Hippocampal formation (tissue), 2 donors: ENCODE results near the gene TOP3B.

Experiments used
- DNase-seq, 2 donors: peaks; one replicate each; lab custom pipeline; 2025; lab: John Stamatoyannopoulos, UW

TOP3B gene

GRCh38 chr22:22010358-22010757, 27.8 kb upstream of the TOP3B start:
- no peak for DNase-seq

- no peak for DNase-seq
Measured at GRCh38 chr22:22009661-22010060, 27.1 kb upstream of the TOP3B start.

GRCh38 chr22:22006596-22006990, 24.0 kb upstream of the TOP3B start:
- DNase-seq: no peak

GRCh38 chr22:22005945-22006595, 23.5 kb upstream of the TOP3B start:
- DNase-seq: no peak

GRCh38 chr22:22003233-22003632, 20.6 kb upstream of the TOP3B start:
- no peak for DNase-seq

- no peak for DNase-seq
Measured at GRCh38 chr22:22002526-22003055, 20.0 kb upstream of the TOP3B start.

- no peak for DNase-seq
Measured at GRCh38 chr22:22001664-22002525, 19.3 kb upstream of the TOP3B start.

GRCh38 chr22:21998595-21999247, 16.1 kb upstream of the TOP3B start:
- no peak for DNase-seq

GRCh38 chr22:21996175-21996720, 13.7 kb upstream of the TOP3B start:
- no peak for DNase-seq

- no peak for DNase-seq
Measured at GRCh38 chr22:21995660-21996059, 13.1 kb upstream of the TOP3B start.

GRCh38 chr22:21994881-21995444, 12.4 kb upstream of the TOP3B start:
- DNase-seq: no peak

GRCh38 chr22:21992593-21993237, 10.1 kb upstream of the TOP3B start:
- DNase-seq: no peak

- no peak for DNase-seq
Measured at GRCh38 chr22:21991774-21992173, 9.2 kb upstream of the TOP3B start.

GRCh38 chr22:21991304-21991596, 8.7 kb upstream of the TOP3B start:
- no peak for DNase-seq

- DNase-seq: no peak
Measured at GRCh38 chr22:21990445-21991303, 8.1 kb upstream of the TOP3B start.

- DNase-seq: no peak
Measured at GRCh38 chr22:21989049-21989448, 6.5 kb upstream of the TOP3B start.

GRCh38 chr22:21985214-21985613, 2.6 kb upstream of the TOP3B start:
- no peak for DNase-seq

- DNase-seq: no peak
Measured at GRCh38 chr22:21984793-21985192, 2.2 kb upstream of the TOP3B start.

GRCh38 chr22:21981874-21982273, 713 bp downstream of the TOP3B start:
- no peak for DNase-seq

- no peak for DNase-seq
Measured at GRCh38 chr22:21980547-21980946, 2.0 kb downstream of the TOP3B start.
